GM19351 (cell line): ENCODE data around the gene NKD2.

Experiments used
- ATAC-seq: cut with Tn5 transposase; IDR thresholded peaks from one replicate; pipeline ENCODE4 v1.9.1; 2021; ENCODE audit warnings: mild to moderate bottlenecking, moderate library complexity; ENCODE audit not compliant: unreplicated experiment

NKD2 gene

GRCh38 chr5:978693-979092 is 29.9 kb upstream of the NKD2 start:
- ATAC-seq, result no peak

- no peak for ATAC-seq
Measured at GRCh38 chr5:979100-979817, 29.3 kb upstream of the NKD2 start.

GRCh38 chr5:980001-980588 is 28.5 kb upstream of the NKD2 start:
- ATAC-seq, result no peak

GRCh38 chr5:980966-981365 is 27.6 kb upstream of the NKD2 start:
- ATAC-seq, result no peak

- ATAC-seq, result no peak
Measured at GRCh38 chr5:981456-981855, 27.1 kb upstream of the NKD2 start.

GRCh38 chr5:982377-983237 is 26.0 kb upstream of the NKD2 start:
- no peak for ATAC-seq

DNA sequence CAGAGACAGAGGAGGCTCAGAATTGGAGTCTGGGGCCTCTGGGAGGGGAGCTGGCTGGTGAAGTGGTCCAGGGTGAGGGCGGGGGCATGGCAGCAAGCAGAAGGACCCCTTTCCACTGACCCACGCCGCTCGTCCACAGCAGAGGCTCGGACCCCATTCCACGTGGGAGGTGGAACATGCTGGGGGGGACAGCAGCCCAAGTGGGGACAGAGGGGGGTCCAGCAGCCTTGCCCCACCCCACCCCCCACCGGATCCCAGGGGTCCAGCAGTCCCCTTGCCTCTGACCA is 25.4 kb upstream of the NKD2 start:
- no peak for ATAC-seq

GRCh38 chr5:983568-983967 is 25.0 kb upstream of the NKD2 start:
- ATAC-seq, result no peak

- no peak for ATAC-seq
Measured at GRCh38 chr5:984774-985173, 23.8 kb upstream of the NKD2 start.

DNA sequence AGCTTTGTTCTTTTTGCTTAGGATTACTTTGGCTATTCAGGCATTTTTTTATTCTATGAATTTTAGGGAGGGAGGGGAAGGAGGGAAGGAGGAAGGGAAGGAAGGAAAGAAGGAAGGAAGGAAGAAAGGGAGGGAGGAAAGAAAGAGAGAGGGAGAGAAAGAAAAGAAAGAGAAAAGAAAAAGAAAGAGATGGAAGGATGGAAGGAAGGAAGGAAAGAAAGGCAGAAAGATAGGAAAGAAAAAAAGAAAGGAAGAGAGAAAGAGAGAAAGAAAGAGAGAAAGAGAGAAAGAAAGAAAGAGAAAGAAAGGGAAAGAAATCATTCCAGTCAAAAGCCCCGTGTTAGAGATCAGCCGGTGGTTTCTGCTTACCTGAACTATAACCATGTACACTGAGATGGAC is 20.8 kb upstream of the NKD2 start:
- no peak for ATAC-seq

GRCh38 chr5:988322-988721 is 20.3 kb upstream of the NKD2 start:
- no peak for ATAC-seq

DNA sequence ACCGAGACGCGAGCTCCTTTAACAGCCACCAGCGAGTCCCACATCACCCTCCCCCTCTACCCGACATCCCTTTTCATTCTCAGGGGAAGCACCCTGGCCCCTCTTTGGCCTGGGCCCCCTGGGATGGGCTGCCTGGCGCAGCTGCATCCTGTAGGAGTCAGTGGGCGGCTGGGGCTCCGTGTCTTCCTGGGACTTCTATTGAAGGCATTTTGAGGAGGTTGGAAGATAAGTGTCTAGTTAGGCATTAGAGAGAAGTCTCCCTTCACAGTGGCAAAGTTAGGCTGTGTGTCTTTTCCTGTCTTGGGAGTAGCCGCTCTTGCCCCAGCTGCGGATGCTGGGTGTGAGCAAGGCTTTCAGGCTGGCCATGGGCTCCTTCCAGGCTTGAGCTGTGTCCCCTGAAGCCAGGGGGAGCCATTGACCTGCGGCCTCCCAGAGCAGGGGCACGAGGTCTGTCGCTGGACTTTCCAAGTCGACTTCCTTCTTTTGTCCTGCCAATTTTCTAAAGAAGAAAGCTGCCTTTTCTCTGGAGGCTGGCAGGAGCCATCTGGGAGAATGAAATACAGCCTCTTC is 18.6 kb upstream of the NKD2 start:
- no peak for ATAC-seq

GRCh38 chr5:991472-992267 is 16.9 kb upstream of the NKD2 start:
- ATAC-seq, result no peak

GRCh38 chr5:994272-994607 is 14.4 kb upstream of the NKD2 start:
- ATAC-seq, result no peak

DNA sequence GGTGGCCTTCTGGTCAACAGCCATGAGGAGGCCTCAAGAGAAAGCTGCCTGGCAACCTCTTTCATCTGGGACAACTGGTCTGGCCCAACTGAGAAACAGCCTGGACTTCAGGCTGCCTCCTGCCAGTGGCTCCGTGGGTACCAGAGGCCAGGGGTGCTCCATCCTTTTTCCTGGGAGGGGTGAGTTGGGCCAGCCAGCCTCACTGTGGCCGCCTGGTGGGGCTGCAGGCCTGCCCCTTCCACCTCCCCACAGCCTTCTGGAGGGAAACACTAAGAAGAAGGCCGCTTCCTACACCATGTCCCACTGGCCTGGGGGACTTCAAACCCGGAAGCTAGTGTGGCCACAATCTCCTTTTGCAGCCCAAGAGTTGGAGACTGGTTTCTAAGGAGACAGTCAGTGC is 13.8 kb upstream of the NKD2 start:
- ATAC-seq, result no peak

GRCh38 chr5:995318-995717 is 13.3 kb upstream of the NKD2 start:
- no peak for ATAC-seq

DNA sequence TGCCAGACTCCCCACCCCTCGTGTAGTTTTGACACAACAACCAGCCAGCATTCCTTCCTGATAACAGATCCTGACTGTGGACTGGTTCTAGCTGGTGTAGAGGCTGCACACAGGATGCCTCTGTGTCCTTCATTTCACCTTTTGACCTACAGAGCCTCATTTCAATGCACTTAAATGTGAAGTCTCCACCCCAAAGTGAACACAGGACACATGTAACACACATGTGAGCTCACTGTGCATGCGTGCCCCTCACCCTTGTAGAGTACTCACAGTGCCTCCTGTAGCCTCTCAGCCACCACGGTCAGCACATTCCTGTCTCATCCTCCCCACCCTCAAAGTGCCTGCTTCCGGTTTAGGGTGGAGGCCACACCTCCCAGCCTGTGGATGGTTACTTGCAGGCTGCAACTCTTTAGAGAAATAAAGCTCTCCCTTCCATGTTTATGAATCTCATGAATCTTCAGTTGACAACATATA is 11.6 kb upstream of the NKD2 start:
- no peak for ATAC-seq

DNA sequence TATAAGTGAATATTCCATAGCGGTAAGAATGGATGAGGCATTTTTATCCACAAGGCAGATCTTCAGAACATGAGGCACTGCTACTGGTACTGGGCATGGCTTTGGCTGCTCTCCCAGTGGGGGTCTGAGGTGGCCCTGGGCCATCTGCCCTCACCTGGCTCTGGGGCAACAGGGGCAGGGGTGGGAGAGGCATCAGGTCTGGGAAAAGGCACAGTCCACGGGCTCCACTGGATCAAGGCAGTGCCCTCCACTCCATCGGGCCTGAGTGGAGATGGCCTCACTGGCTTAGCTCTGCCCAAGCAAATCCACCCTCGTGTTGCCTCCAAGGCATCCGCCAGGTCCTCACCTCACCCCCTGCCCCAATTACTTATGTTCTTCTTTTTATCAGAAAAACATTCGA is 10.9 kb upstream of the NKD2 start:
- no peak for ATAC-seq

- no peak for ATAC-seq
Measured at GRCh38 chr5:998246-999031, 10.2 kb upstream of the NKD2 start.

GRCh38 chr5:999032-999501 is 9.5 kb upstream of the NKD2 start:
- ATAC-seq, result no peak
